ENCODE data around the gene GABRD. TPM values are rescaled to one million over a fixed set of nuclear protein-coding genes. Genes with fewer than 3 reads are reported as not detected.

GABRD gene
- total RNA-seq, 1 donor from 2014 or later = not detected

DNA sequence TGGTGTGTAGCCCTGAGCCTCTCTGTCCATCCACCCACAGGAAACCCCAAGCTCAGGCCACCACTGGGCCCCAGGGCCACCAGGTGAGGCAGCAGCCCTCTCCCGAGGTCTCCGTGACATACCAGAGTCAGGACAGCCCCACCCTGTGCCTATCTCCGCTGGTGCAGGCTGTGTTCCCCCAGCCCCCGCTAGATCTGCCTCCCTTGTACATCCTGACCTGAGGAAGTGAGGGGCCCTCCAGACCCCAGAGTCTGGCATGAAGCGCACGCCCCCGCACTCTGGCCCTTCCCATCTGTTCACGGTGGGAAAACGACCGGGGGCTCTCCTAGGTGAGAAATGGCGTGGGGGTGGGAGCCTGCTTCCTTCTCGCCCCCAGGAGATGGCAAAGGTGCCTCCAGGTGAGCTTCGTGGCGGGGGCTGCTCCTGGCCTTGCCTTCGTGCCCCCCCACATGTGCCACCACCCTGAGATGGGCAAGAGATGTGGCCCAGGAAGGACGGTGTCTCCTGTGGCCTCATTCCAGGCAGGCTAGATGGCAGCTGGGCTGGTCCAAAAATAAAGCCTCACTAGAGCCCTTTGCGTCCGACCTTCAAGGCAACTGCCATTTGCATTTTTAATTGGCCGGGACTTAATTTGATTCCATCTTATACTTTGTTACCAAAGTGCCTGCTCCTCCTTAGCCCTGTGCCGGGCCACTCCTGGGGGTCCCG, 3.1 kb downstream of the GABRD start:
- no peak for DNase-seq (ENCODE audit: low spot score in 2 of 2)
- no peak overlapping the region for H3K4me3 ChIP-seq
- TF ChIP-seq CTCF (IDR thresholded peaks at IDR 0.05) = no peak
- intact Hi-C loops (cut with DNase I) = no loop called here
- peaks cover 0 to 3% of the 10 kb centered on the region in 2 donors for H3K4me1 ChIP-seq
- H3K27me3 ChIP-seq = peaks cover 25% of the 10 kb centered on the region
- no peak overlapping the region for H3K27ac ChIP-seq
- no peaks in the 10 kb centered on the region for H3K36me3 ChIP-seq
- H3K9me3 ChIP-seq = no peaks in the 10 kb centered on the region

GRCh38 chr1:2023187-2023586, 4.0 kb downstream of the GABRD start:
- no peak for DNase-seq (ENCODE audit: low spot score in 2 of 2)
- no peak for TF ChIP-seq CTCF (IDR thresholded peaks at IDR 0.05)
- H3K36me3 ChIP-seq = no peaks in the 10 kb centered on the region
- H3K27ac ChIP-seq = no peak overlapping the region
- peaks cover 0 to 3% of the 10 kb centered on the region in 2 donors for H3K4me1 ChIP-seq
- intact Hi-C loops (cut with DNase I) = no loop called here
- peaks cover 25% of the 10 kb centered on the region for H3K27me3 ChIP-seq
- no peak overlapping the region for H3K4me3 ChIP-seq
- H3K9me3 ChIP-seq = no peaks in the 10 kb centered on the region

DNA sequence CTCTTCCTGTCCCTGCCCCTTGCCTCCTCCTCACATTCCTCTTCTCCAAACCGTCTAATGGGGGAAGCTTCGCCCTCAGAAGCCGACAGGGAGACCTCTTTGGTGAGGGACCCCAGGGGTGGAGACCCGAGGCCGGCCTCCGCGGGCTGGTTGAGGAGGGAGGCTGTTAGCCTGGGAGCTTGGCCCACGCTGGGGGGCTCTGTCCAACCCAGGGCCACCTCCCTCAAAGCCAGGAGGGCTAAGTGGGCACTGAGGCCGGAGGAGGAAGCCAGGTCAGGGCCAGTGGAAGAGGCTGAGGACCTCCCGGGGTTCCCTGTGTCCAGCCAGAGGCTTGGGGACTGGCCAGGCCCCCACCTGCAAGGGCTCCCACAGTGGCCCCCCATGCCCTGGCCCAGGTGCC, 5.3 kb downstream of the GABRD start:
- H3K9me3 ChIP-seq = no peaks in the 10 kb centered on the region
- intact Hi-C loops (cut with DNase I) = no loop called here
- no peak overlapping the region for H3K27ac ChIP-seq
- no peak for TF ChIP-seq CTCF (IDR thresholded peaks at IDR 0.05)
- peaks cover 0 to 2% of the 10 kb centered on the region in 2 donors for H3K4me1 ChIP-seq
- DNase-seq (ENCODE audit: low spot score in 2 of 2) = no peak
- H3K27me3 ChIP-seq = peaks cover 23% of the 10 kb centered on the region
- no peak overlapping the region for H3K4me3 ChIP-seq
- no peaks in the 10 kb centered on the region for H3K36me3 ChIP-seq

GRCh38 chr1:2024887-2025286, 5.7 kb downstream of the GABRD start:
- no peaks in the 10 kb centered on the region for H3K36me3 ChIP-seq
- no peak for TF ChIP-seq CTCF (IDR thresholded peaks at IDR 0.05)
- intact Hi-C loops (cut with DNase I) = no loop called here
- H3K9me3 ChIP-seq = no peaks in the 10 kb centered on the region
- no peak overlapping the region for H3K27ac ChIP-seq
- DNase-seq (ENCODE audit: low spot score in 2 of 2) = no peak
- no peak overlapping the region for H3K4me3 ChIP-seq
- peaks cover 19% of the 10 kb centered on the region for H3K27me3 ChIP-seq
- no peaks in the 10 kb centered on the region for H3K4me1 ChIP-seq

GRCh38 chr1:2025491-2025981, 6.4 kb downstream of the GABRD start:
- Histone ChIP-seq H3K36me3 (no peaks in the 10 kb centered on the region), H3K27me3 (peaks cover 16% of the 10 kb centered on the region), H3K9me3 (no peaks in the 10 kb centered on the region), H3K27ac (no peak overlapping the region), H3K4me3 (no peak overlapping the region), H3K4me1 (no peaks in the 10 kb centered on the region)
- intact Hi-C loops (cut with DNase I) = no loop called here
- TF ChIP-seq CTCF (IDR thresholded peaks at IDR 0.05) = no peak
- no peak for DNase-seq (ENCODE audit: low spot score in 2 of 2)

All from ascending aorta (tissue), 2 donors.